ENCODE results near the gene PHF2. TPM values are rescaled to one million over a fixed set of nuclear protein-coding genes. Genes with fewer than 3 reads are reported as not detected.

PHF2 gene
- total RNA-seq, 1 experiment from 2014 or later: 11.6 TPM

DNA sequence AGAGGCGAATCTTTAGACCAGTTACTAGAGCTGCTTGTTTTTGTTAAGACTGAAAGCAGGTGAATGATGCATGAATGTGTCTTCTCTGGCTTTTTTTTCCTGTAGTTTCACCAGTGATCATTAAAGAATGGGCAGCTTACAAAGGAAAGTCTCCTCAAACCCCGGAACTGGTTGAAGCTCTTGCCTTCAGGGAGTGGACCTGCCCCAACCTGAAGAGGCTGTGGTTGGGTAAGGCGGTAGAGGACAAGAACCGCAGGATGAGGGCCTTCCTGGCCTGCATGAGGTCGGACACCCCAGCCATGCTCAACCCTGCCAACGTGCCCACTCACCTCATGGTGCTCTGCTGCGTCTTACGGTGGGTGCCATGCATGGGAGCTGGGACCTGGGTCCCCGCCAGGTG lies 33.3 kb upstream of the PHF2 start (continued):
- TF ChIP-seq, protein P1, sequence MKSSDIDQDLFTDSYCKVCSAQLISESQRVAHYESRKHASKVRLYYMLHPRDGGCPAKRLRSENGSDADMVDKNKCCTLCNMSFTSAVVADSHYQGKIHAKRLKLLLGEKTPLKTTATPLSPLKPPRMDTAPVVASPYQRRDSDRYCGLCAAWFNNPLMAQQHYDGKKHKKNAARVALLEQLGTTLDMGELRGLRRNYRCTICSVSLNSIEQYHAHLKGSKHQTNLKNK (CRISPR knock-in tag; IDR thresholded peaks at IDR 0.05): no peak
- TF ChIP-seq ZNF219 (CRISPR knock-in tag; IDR thresholded peaks at IDR 0.05; ENCODE audit: borderline replicate concordance) (no peak), ZNF138 (CRISPR knock-in tag; conservative IDR thresholded peaks at IDR 0.05) (no peak), SOX15 (CRISPR knock-in tag; IDR thresholded peaks at IDR 0.05) (no peak)
- TF ChIP-seq, protein P2, sequence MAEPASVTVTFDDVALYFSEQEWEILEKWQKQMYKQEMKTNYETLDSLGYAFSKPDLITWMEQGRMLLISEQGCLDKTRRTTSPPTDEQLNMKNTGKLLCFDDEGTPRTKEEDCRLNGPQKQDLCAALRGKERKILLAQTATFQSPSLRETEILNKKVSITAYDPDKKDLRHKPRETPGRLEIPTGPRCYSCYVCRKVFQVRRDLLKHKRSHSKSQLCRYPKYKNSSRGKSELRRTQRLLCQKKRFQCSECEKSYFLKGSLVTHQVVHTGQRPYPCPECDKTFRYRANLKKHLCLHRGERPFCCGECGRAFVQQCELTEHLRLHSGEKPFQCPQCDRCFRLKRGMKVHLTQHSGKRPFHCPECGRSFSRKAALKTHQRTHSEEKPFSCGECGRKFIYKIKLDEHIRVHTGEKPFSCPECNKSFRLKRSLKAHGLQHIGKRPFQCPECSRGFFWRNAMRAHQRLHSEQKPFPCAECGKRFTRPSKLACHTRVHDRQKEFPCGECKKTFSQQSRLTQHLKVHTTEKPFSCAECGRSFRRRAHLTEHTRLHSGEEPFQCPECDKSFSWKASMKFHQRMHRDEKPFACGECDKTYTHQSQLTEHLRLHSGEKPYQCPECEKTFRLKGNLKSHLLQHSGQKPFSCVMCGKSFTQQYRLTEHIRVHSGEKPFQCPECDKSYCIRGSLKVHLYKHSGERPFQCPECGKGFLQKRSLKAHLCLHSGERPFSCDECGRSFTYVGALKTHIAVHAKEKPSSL (CRISPR knock-in tag; conservative IDR thresholded peaks at IDR 0.05): no peak
- TF ChIP-seq, protein P3, sequence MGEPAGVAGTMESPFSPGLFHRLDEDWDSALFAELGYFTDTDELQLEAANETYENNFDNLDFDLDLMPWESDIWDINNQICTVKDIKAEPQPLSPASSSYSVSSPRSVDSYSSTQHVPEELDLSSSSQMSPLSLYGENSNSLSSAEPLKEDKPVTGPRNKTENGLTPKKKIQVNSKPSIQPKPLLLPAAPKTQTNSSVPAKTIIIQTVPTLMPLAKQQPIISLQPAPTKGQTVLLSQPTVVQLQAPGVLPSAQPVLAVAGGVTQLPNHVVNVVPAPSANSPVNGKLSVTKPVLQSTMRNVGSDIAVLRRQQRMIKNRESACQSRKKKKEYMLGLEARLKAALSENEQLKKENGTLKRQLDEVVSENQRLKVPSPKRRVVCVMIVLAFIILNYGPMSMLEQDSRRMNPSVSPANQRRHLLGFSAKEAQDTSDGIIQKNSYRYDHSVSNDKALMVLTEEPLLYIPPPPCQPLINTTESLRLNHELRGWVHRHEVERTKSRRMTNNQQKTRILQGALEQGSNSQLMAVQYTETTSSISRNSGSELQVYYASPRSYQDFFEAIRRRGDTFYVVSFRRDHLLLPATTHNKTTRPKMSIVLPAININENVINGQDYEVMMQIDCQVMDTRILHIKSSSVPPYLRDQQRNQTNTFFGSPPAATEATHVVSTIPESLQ (CRISPR knock-in tag; IDR thresholded peaks at IDR 0.05): no peak
- TF ChIP-seq, protein P4, sequence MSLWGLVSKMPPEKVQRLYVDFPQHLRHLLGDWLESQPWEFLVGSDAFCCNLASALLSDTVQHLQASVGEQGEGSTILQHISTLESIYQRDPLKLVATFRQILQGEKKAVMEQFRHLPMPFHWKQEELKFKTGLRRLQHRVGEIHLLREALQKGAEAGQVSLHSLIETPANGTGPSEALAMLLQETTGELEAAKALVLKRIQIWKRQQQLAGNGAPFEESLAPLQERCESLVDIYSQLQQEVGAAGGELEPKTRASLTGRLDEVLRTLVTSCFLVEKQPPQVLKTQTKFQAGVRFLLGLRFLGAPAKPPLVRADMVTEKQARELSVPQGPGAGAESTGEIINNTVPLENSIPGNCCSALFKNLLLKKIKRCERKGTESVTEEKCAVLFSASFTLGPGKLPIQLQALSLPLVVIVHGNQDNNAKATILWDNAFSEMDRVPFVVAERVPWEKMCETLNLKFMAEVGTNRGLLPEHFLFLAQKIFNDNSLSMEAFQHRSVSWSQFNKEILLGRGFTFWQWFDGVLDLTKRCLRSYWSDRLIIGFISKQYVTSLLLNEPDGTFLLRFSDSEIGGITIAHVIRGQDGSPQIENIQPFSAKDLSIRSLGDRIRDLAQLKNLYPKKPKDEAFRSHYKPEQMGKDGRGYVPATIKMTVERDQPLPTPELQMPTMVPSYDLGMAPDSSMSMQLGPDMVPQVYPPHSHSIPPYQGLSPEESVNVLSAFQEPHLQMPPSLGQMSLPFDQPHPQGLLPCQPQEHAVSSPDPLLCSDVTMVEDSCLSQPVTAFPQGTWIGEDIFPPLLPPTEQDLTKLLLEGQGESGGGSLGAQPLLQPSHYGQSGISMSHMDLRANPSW (CRISPR knock-in tag; conservative IDR thresholded peaks at IDR 0.05; ENCODE audit: low read depth): no peak
- TF ChIP-seq, protein P5, sequence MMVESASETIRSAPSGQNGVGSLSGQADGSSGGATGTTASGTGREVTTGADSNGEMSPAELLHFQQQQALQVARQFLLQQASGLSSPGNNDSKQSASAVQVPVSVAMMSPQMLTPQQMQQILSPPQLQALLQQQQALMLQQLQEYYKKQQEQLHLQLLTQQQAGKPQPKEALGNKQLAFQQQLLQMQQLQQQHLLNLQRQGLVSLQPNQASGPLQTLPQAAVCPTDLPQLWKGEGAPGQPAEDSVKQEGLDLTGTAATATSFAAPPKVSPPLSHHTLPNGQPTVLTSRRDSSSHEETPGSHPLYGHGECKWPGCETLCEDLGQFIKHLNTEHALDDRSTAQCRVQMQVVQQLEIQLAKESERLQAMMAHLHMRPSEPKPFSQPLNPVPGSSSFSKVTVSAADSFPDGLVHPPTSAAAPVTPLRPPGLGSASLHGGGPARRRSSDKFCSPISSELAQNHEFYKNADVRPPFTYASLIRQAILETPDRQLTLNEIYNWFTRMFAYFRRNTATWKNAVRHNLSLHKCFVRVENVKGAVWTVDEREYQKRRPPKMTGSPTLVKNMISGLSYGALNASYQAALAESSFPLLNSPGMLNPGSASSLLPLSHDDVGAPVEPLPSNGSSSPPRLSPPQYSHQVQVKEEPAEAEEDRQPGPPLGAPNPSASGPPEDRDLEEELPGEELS (CRISPR knock-in tag; IDR thresholded peaks at IDR 0.05): no peak
- TF ChIP-seq, protein P6, sequence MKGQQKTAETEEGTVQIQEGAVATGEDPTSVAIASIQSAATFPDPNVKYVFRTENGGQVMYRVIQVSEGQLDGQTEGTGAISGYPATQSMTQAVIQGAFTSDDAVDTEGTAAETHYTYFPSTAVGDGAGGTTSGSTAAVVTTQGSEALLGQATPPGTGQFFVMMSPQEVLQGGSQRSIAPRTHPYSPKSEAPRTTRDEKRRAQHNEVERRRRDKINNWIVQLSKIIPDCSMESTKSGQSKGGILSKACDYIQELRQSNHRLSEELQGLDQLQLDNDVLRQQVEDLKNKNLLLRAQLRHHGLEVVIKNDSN (CRISPR knock-in tag; IDR thresholded peaks at IDR 0.05): no peak

DNA sequence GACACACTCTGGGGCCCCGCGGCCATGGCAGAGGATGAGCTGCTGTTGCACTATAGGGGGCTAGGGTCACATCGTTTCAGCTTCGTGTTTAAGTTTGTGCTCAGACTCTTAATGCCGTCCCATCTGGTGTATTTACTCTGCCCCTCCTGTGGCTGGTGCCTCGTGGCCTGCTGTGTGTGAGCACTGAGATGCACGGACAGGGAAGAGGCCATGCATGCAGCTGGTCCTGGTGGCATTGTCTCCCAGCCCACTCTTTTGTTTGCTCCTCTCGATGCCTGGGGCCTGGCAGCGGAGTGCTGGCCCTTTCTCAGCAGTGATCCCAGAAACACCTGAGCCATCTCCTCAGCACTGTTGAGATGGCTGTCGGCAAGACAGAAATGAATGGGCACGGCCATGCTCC lies 30.0 kb upstream of the PHF2 start:
- CTCF ChIA-PET: interaction anchor here (0.8 kb wide), 1 partner anchor 20 kb away, joined by 5 read pairs; no protein-coding TSS in a partner anchor
- TF ChIP-seq ESRRA (CRISPR knock-in tag; IDR thresholded peaks at IDR 0.05; ENCODE audit: borderline replicate concordance) (no peak), JAZF1 (CRISPR knock-in tag; IDR thresholded peaks at IDR 0.05) (no peak), CREM (CRISPR knock-in tag; IDR thresholded peaks at IDR 0.05) (no peak), ETV6 (CRISPR knock-in tag; IDR thresholded peaks at IDR 0.05) (no peak), SP1 (CRISPR knock-in tag; conservative IDR thresholded peaks at IDR 0.05) (no peak), MYBL2 (CRISPR knock-in tag; IDR thresholded peaks at IDR 0.05) (no peak), JUN (CRISPR knock-in tag; IDR thresholded peaks at IDR 0.05) (no peak), GABPB1 (CRISPR knock-in tag; IDR thresholded peaks at IDR 0.05) (no peak)
- TF ChIP-seq, protein P7, sequence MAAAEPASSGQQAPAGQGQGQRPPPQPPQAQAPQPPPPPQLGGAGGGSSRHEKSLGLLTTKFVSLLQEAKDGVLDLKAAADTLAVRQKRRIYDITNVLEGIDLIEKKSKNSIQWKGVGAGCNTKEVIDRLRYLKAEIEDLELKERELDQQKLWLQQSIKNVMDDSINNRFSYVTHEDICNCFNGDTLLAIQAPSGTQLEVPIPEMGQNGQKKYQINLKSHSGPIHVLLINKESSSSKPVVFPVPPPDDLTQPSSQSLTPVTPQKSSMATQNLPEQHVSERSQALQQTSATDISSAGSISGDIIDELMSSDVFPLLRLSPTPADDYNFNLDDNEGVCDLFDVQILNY (CRISPR knock-in tag; IDR thresholded peaks at IDR 0.05): no peak
- TF ChIP-seq, protein P8, sequence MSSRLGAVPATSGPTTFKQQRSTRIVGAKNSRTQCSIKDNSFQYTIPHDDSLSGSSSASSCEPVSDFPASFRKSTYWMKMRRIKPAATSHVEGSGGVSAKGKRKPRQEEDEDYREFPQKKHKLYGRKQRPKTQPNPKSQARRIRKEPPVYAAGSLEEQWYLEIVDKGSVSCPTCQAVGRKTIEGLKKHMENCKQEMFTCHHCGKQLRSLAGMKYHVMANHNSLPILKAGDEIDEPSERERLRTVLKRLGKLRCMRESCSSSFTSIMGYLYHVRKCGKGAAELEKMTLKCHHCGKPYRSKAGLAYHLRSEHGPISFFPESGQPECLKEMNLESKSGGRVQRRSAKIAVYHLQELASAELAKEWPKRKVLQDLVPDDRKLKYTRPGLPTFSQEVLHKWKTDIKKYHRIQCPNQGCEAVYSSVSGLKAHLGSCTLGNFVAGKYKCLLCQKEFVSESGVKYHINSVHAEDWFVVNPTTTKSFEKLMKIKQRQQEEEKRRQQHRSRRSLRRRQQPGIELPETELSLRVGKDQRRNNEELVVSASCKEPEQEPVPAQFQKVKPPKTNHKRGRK (CRISPR knock-in tag; IDR thresholded peaks at IDR 0.05; ENCODE audit: borderline replicate concordance): no peak
- TF ChIP-seq, protein P9, sequence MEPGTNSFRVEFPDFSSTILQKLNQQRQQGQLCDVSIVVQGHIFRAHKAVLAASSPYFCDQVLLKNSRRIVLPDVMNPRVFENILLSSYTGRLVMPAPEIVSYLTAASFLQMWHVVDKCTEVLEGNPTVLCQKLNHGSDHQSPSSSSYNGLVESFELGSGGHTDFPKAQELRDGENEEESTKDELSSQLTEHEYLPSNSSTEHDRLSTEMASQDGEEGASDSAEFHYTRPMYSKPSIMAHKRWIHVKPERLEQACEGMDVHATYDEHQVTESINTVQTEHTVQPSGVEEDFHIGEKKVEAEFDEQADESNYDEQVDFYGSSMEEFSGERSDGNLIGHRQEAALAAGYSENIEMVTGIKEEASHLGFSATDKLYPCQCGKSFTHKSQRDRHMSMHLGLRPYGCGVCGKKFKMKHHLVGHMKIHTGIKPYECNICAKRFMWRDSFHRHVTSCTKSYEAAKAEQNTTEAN (CRISPR knock-in tag; IDR thresholded peaks at IDR 0.05): no peak

More for the DNA sequence above, 30.0 kb upstream of the PHF2 start:
- POLR2A ChIA-PET: no interaction called here
- Mint-ChIP-seq H3K4me1 (peaks cover 3% of the 10 kb centered on the region; the same call in 1 of the 2 replicates), H3K9me3 (no peaks in the 10 kb centered on the region), H3K27ac (peak overlapping the region; percentile 54; the same call in 1 of the 2 replicates), H3K36me3 (peaks cover 37% of the 10 kb centered on the region), H3K27me3 (ENCODE audit: low read depth) (no peaks in the 10 kb centered on the region), H3K4me3 (no peak overlapping the region)
- ATAC-seq (no peak), DNase-seq (ENCODE audit: low spot score) (no peak)
